ENCODE data around the gene EIF3I.

EIF3I gene

DNA sequence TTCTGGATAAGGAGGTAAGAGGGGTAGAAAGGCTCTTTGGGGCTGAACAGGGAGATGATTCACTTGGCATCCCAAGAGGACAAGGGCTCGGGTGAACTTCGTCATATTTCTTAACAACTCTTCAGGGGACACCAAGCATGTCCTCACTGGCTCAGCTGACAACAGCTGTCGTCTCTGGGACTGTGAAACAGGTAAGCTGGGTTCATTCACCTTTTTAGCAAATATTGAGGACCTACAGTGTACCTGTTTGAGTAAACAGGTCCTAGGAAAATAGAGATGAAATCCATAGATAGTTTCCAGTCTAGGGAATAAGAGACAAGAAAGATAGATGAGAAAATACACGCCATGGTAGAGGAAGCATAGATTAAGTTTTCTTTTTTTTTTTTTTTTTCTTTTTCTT is 2.1 kb downstream of the EIF3I start:
- TF ChIP-seq, protein P1, sequence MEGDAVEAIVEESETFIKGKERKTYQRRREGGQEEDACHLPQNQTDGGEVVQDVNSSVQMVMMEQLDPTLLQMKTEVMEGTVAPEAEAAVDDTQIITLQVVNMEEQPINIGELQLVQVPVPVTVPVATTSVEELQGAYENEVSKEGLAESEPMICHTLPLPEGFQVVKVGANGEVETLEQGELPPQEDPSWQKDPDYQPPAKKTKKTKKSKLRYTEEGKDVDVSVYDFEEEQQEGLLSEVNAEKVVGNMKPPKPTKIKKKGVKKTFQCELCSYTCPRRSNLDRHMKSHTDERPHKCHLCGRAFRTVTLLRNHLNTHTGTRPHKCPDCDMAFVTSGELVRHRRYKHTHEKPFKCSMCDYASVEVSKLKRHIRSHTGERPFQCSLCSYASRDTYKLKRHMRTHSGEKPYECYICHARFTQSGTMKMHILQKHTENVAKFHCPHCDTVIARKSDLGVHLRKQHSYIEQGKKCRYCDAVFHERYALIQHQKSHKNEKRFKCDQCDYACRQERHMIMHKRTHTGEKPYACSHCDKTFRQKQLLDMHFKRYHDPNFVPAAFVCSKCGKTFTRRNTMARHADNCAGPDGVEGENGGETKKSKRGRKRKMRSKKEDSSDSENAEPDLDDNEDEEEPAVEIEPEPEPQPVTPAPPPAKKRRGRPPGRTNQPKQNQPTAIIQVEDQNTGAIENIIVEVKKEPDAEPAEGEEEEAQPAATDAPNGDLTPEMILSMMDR (IDR thresholded peaks at IDR 0.05; ENCODE audit: control insufficient read depth, insufficient read depth, low read depth, low read length, missing control alignments) = no peak
- no peak overlapping the region for H3K4me3 ChIP-seq (ENCODE audit: control insufficient read depth, low read depth, low read length)
- DNase-seq (ENCODE audit: low read depth) = no peak

DNA sequence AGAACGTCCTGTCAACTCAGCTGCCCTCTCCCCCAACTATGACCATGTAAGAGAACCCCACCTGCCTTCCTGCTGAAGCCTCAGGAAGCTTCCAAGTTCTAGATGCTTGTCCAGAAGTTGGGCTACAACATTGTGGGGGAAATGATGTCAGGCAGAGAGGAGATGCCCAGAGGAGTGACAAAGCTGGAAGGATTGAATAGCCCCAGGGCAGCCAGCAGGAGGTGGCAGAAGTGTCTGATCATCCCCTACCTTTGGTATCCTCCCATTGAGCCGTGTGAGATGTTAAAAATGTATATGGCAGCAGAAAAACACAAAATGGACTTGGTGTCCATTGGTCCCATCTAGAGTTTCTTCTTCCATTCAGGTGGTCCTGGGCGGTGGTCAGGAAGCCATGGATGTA is 6.6 kb downstream of the EIF3I start:
- no peak for DNase-seq (ENCODE audit: low read depth)
- no peak overlapping the region for H3K4me3 ChIP-seq (ENCODE audit: control insufficient read depth, low read depth, low read length)
- TF ChIP-seq, protein P1 (IDR thresholded peaks at IDR 0.05; ENCODE audit: control insufficient read depth, insufficient read depth, low read depth, low read length, missing control alignments) = no peak

DNA sequence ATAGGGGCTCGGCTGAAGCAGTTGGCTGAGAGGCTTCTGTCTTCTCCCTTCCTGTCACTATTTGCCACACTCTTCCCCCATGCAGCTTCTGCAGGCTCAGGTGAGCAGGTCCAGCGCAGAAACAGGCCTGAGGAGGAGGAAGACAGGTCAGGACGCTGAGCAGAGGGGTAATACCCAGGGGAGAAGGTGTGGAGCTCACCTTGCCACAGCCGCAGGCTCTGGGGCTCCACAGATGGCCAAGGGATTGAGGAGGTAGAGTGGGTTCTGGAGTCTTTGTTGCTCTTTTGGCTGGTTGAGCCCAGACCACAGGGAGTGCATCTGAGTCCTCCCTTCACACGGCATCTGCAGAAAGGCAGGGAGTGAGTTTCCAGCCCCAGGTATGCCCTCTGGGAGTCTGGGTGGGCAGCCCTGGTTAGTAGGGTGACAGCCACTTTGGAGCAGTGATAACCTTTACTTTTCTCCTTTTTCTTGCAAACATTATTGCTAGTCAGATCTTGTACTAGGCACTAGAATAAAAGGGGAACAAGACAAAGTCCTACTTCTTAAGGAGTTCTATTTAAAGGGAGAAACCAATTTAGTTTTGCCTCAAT is 9.7 kb downstream of the EIF3I start:
- TF ChIP-seq, protein P1 (IDR thresholded peaks at IDR 0.05; ENCODE audit: control insufficient read depth, insufficient read depth, low read depth, low read length, missing control alignments) = no peak
- DNase-seq (ENCODE audit: low read depth) = no peak
- H3K4me3 ChIP-seq (ENCODE audit: control insufficient read depth, low read depth, low read length) = no peak overlapping the region

DNA sequence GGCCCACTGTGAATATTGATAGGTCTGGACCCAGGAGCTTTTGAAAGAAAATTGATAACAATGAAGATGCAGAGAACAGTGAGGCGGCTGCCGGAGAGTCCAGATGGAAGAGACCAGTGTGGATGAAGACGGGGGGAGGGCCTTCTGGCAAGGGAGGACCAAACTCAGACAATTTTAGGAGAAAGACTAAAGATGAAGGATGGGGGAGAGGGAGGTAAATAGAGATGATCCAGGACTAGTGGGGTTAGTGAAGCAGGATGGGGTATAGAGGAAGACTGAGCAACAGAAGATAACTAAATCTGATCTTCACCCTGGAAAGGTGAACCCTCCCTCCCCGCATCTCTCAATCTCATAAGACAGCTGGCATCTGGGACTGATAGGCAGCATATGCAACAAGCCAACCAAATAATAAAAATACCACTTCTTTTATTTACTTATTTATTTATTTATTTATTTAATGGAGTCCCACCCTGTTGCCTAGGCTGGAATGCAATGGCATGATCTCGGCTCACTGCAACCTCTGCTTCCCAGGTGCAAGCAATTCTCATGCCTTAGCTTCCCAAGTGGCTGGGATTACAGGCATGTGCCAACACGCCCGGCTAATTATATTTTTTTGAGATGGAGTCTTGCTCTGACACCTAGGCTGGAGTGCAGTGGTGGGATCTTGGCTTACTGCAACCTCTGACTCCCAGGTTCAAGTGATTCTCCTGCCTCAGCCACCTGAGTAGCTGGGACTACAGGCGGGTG is 10.5 kb downstream of the EIF3I start:
- TF ChIP-seq, protein P1 (IDR thresholded peaks at IDR 0.05; ENCODE audit: control insufficient read depth, insufficient read depth, low read depth, low read length, missing control alignments) = no peak
- no peak overlapping the region for H3K4me3 ChIP-seq (ENCODE audit: control insufficient read depth, low read depth, low read length)
- DNase-seq (ENCODE audit: low read depth) = no peak

DNA sequence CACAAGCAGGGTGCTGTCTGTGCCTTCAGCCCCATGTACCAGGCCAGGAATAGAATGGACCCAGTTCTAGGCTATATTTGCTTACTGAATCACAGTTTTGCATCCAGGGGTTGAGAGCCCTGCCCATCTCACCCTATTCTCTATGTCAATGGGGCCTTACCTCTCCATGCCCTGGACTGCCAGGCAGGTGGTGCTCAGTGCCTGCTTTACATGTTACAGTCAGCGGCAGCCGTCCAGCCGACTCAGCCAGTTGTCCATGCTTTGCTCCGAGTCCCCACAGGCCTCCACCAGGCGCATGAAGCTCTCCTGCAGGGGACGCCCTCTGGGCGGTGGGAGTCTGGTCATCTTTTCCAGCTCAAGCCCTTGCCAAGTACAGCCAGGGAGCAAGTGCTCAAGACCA is 12.6 kb downstream of the EIF3I start:
- no peak overlapping the region for H3K4me3 ChIP-seq (ENCODE audit: control insufficient read depth, low read depth, low read length)
- DNase-seq (ENCODE audit: low read depth) = no peak
- TF ChIP-seq, protein P1 (IDR thresholded peaks at IDR 0.05; ENCODE audit: control insufficient read depth, insufficient read depth, low read depth, low read length, missing control alignments) = no peak

DNA sequence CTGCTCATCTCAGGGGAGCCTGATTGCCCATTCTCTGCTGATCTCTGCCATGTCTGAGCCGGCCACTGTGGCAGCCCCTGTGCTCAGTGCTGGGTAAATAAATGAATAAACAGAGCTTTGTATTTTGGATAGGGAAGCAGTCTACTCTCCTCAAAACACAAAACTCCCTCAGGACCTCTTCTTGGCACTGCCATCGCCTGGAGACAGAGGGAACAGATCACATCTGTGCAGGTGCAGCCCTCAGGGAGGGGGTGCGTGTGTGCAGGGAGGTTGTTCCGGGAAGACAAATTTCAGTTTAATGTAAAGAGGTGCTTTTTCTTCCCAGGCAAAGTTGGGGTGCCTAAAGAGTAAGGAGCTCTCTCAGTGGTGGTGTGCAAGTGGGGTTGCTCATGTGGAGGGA is 17.1 kb downstream of the EIF3I start:
- H3K4me3 ChIP-seq (ENCODE audit: control insufficient read depth, low read depth, low read length) = no peak overlapping the region
- DNase-seq (ENCODE audit: low read depth) = no peak
- TF ChIP-seq, protein P1 (IDR thresholded peaks at IDR 0.05; ENCODE audit: control insufficient read depth, insufficient read depth, low read depth, low read length, missing control alignments) = no peak

Measured in AG09309 (cell line).